Natural killer cell (primary cell): ENCODE measurements around the gene FADS6. TPM values are rescaled to one million over a fixed set of nuclear protein-coding genes. Genes with fewer than 3 reads are reported as not detected.

ENCODE experiments used
- ATAC-seq, 3 donors: fragments of 150-1000 bp in 2 of 3; fragments of 200-7000 bp in 1 of 3; cut with Tn5 transposase; 1 replicate in 1 of 3; 2 replicates in 2 of 3; pipeline ENCODE4 v1.10.0; 2021; ENCODE audit warnings: mild to moderate bottlenecking in 2 of 3, moderate library complexity in 2 of 3
- DNase-seq, 2 donors: peaks; one replicate each; pipeline versions ENCODE4 v3.0.0 to v3.0.0-alpha.2; 2013 to 2021; ENCODE audit warnings: mixed read lengths in 1 of 2
- H3K27ac ChIP-seq: one replicate; pipeline ENCODE4 v1.5.1; 2013; ENCODE audit warnings: mild to moderate bottlenecking, low read length
- H3K27me3 ChIP-seq: one replicate; pipeline ENCODE4 v1.6.1; 2013; ENCODE audit warnings: low read length; ENCODE audit not compliant: control insufficient read depth, insufficient read depth
- H3K36me3 ChIP-seq: one replicate; pipeline ENCODE4 v1.6.1; 2013; ENCODE audit warnings: low read length; ENCODE audit not compliant: control insufficient read depth, insufficient read depth
- H3K4me1 ChIP-seq: one replicate; pipeline ENCODE4 v1.6.1; 2013; ENCODE audit warnings: low read length; ENCODE audit not compliant: control insufficient read depth, insufficient read depth
- H3K4me3 ChIP-seq: one replicate; pipeline ENCODE4 v1.5.1; 2013; ENCODE audit warnings: low read length
- H3K9me3 ChIP-seq: one replicate; pipeline ENCODE4 v1.6.1; 2013; ENCODE audit warnings: low read length; ENCODE audit not compliant: control insufficient read depth, insufficient read depth
- H3K27ac Mint-ChIP-seq, 2 donors: one replicate each; pipeline ENCODE4 v1.8.0; 2022; ENCODE audit warnings: mild to moderate bottlenecking in 2 of 2, mixed read lengths in 2 of 2, moderate library complexity in 1 of 2
- H3K27me3 Mint-ChIP-seq, 2 donors: one replicate each; pipeline ENCODE4 v1.8.0; 2022; ENCODE audit warnings: low read depth in 2 of 2, mixed read lengths in 2 of 2
- H3K36me3 Mint-ChIP-seq: one replicate; pipeline ENCODE4 v1.8.0; 2022; ENCODE audit warnings: mixed read lengths
- H3K4me1 Mint-ChIP-seq, 2 donors: one replicate each; pipeline ENCODE4 v1.8.0; 2022; ENCODE audit warnings: mixed read lengths in 2 of 2
- H3K4me3 Mint-ChIP-seq: one replicate; pipeline ENCODE4 v1.8.0; 2022; ENCODE audit warnings: mild to moderate bottlenecking, moderate library complexity, mixed read lengths
- H3K9me3 Mint-ChIP-seq, 2 donors: one replicate each; pipeline ENCODE4 v1.8.0; 2022; ENCODE audit warnings: mixed read lengths in 2 of 2
- CTCF ChIP-seq: fragments of 200-600 bp; IDR thresholded peaks from one replicate; pipeline ENCODE4 v1.8.0; 2022; ENCODE audit warnings: antibody characterized with exemption
- WGBS: methylation state at CpG from one replicate; pipeline ENCODE4 v1.1.7; 2013; ENCODE audit warnings: missing lambda C conversion rate; ENCODE audit not compliant: insufficient coverage; 5-methylcytosine and 5-hydroxymethylcytosine counted together
- intact Hi-C: fragments of 100-400 bp; cut with micrococcal nuclease; formaldehyde crosslinking; loops from one replicate; pipeline ENCODE4 v1.14.2; 2022
- total RNA-seq, 4 donors: library from RNA; stranded (reverse); fragments of 120-200 nt in 1 of 4; gene quantifications; one replicate each; pipeline versions ENCODE4 v1.2.3 to v1.2.4, GENCODE V29; 2013 to 2022

The FADS6 gene
- total RNA-seq, 3 donors from 2014 or later (not counting 1 experiment from before 2014, with no cell fraction given) = not detected

GRCh38 chr17:74861662-74862107, 31.7 kb downstream of the FADS6 start:
- no peak overlapping the region for H3K27ac Mint-ChIP-seq
- peaks cover 27 to 45% of the 10 kb centered on the region in 2 donors for H3K27me3 Mint-ChIP-seq
- intact Hi-C loops = loop anchor here (2.0 kb wide), 1 partner anchor 71 kb away; no protein-coding TSS in a partner anchor
- peaks cover 30% of the 10 kb centered on the region for H3K4me1 ChIP-seq
- WGBS = 4% methylated on average over 36 of the region's 36 CpGs
- peaks cover 6 to 31% of the 10 kb centered on the region in 2 donors for H3K4me1 Mint-ChIP-seq
- ATAC-seq (no peak), DNase-seq (no peak)
- H3K4me3 ChIP-seq = no peak overlapping the region
- no peak for TF ChIP-seq CTCF
- peaks cover 35% of the 10 kb centered on the region for H3K27me3 ChIP-seq
- H3K36me3 Mint-ChIP-seq = no peaks in the 10 kb centered on the region
- H3K36me3 ChIP-seq = no peaks in the 10 kb centered on the region
- H3K27ac ChIP-seq = no peak overlapping the region
- no peaks in the 10 kb centered on the region for H3K9me3 ChIP-seq
- H3K9me3 Mint-ChIP-seq = no peaks in the 10 kb centered on the region
- H3K4me3 Mint-ChIP-seq = peak overlapping the region; percentile 40

GRCh38 chr17:74860872-74861661, 32.4 kb downstream of the FADS6 start:
- no peak overlapping the region for H3K27ac ChIP-seq
- TF ChIP-seq CTCF = no peak
- no peaks in the 10 kb centered on the region for H3K36me3 ChIP-seq
- H3K4me3 ChIP-seq = no peak overlapping the region
- ATAC-seq = no peak
- no peaks in the 10 kb centered on the region for H3K9me3 ChIP-seq
- H3K27me3 ChIP-seq = peaks cover 36% of the 10 kb centered on the region
- intact Hi-C loops = no loop called here
- no peak overlapping the region for H3K27ac Mint-ChIP-seq
- peaks cover 6 to 31% of the 10 kb centered on the region in 2 donors for H3K4me1 Mint-ChIP-seq
- H3K27me3 Mint-ChIP-seq = peaks cover 33 to 52% of the 10 kb centered on the region in 2 donors
- 3% methylated on average over 96 of the region's 96 CpGs for WGBS
- H3K36me3 Mint-ChIP-seq = no peaks in the 10 kb centered on the region
- peak overlapping the region; percentile 35 for H3K4me3 Mint-ChIP-seq
- no peaks in the 10 kb centered on the region for H3K9me3 Mint-ChIP-seq
- DNase-seq = peak in 1 of 2 donors; percentile 27
- peaks cover 30% of the 10 kb centered on the region for H3K4me1 ChIP-seq

GRCh38 chr17:74860229-74860871, 33.1 kb downstream of the FADS6 start:
- Mint-ChIP-seq H3K36me3 (no peaks in the 10 kb centered on the region), H3K4me3 (peak overlapping the region; percentile 60), H3K4me1 (peaks cover 6 to 31% of the 10 kb centered on the region in 2 donors), H3K27me3 (peaks cover 38 to 58% of the 10 kb centered on the region in 2 donors), H3K27ac (no peak overlapping the region), H3K9me3 (no peaks in the 10 kb centered on the region)
- H3K4me3 ChIP-seq = no peak overlapping the region
- WGBS = 4% methylated on average over 44 of the region's 44 CpGs
- ATAC-seq (no peak), DNase-seq (peak in 1 of 2 donors; percentile 51)
- TF ChIP-seq CTCF = no peak
- H3K27ac ChIP-seq = no peak overlapping the region
- H3K9me3 ChIP-seq = no peaks in the 10 kb centered on the region
- H3K27me3 ChIP-seq = peaks cover 40% of the 10 kb centered on the region
- peaks cover 30% of the 10 kb centered on the region for H3K4me1 ChIP-seq
- intact Hi-C loops = no loop called here
- no peaks in the 10 kb centered on the region for H3K36me3 ChIP-seq
